Lower leg skin (tissue), 3 donors: Measurements from ENCODE around the gene RASSF5.

Source experiments
- POLR2A ChIP-seq, 2 donors: fragments of 450-650 bp; IDR thresholded peaks; one replicate each; pipeline ENCODE4 v1.6.1; 2016 to 2017; ENCODE audit warnings: antibody characterized with exemption in 2 of 2, mild to moderate bottlenecking in 1 of 2, moderate library complexity in 1 of 2
- TF ChIP-seq, protein P1 (sequence below), 3 donors: fragments of 450-650 bp; IDR thresholded peaks; one replicate each; pipeline ENCODE4 v1.5.1; 2016; ENCODE audit warnings: antibody characterized with exemption in 3 of 3, mild to moderate bottlenecking in 3 of 3, moderate library complexity in 2 of 3

GRCh38 chr1:206581571-206581981 is 74.2 kb downstream of the RASSF5 start:
- TF ChIP-seq POLR2A (IDR thresholded peaks at IDR 0.05) = no peak
- TF ChIP-seq, protein P1, sequence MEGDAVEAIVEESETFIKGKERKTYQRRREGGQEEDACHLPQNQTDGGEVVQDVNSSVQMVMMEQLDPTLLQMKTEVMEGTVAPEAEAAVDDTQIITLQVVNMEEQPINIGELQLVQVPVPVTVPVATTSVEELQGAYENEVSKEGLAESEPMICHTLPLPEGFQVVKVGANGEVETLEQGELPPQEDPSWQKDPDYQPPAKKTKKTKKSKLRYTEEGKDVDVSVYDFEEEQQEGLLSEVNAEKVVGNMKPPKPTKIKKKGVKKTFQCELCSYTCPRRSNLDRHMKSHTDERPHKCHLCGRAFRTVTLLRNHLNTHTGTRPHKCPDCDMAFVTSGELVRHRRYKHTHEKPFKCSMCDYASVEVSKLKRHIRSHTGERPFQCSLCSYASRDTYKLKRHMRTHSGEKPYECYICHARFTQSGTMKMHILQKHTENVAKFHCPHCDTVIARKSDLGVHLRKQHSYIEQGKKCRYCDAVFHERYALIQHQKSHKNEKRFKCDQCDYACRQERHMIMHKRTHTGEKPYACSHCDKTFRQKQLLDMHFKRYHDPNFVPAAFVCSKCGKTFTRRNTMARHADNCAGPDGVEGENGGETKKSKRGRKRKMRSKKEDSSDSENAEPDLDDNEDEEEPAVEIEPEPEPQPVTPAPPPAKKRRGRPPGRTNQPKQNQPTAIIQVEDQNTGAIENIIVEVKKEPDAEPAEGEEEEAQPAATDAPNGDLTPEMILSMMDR (IDR thresholded peaks at IDR 0.05) = no peak
